HL-60 (cell line): Measurements from ENCODE around the gene BAMBI.

Experiments used
- DNase-seq, 2 experiments: peaks; one replicate each; pipeline ENCODE4 v3.0.0-alpha.2; 2010 to 2020; ENCODE audit warnings: low read depth in 1 of 2, low spot score in 1 of 2
- H3K27ac ChIP-seq: fragments of 250-450 bp; sonication (Bioruptor Pico); replicated peaks from 2 replicates; pipeline ENCODE4 v1.5.1; 2020; ENCODE audit warnings: mild to moderate bottlenecking, moderate library complexity
- H3K27me3 ChIP-seq: fragments of 250-450 bp; sonication (Bioruptor Pico); 2 replicates; pipeline ENCODE4 v1.5.1; 2021; ENCODE audit warnings: mild to moderate bottlenecking, moderate library complexity; ENCODE audit not compliant: insufficient read depth, poor library complexity, severe bottlenecking
- H3K4me3 ChIP-seq: replicated peaks from 2 replicates; pipeline ENCODE4 v1.5.1; 2011; ENCODE audit warnings: mild to moderate bottlenecking, control low read depth, low read length; ENCODE audit not compliant: insufficient read depth
- GABPA ChIP-seq: IDR thresholded peaks from 2 replicates; pipeline ENCODE4 v1.6.1; 2012; ENCODE audit warnings: low read depth
- POLR2AphosphoS5 ChIP-seq: IDR thresholded peaks from 2 replicates; pipeline ENCODE4 v1.6.1; 2012; ENCODE audit warnings: low read depth
- SPI1 ChIP-seq: IDR thresholded peaks from 2 replicates; pipeline ENCODE4 v1.6.1; 2012; ENCODE audit warnings: low read depth, mild to moderate bottlenecking, borderline replicate concordance
- TF ChIP-seq, protein P1 (sequence below): IDR thresholded peaks from one replicate; pipeline ENCODE4 v1.5.1; 2011; ENCODE audit warnings: low read length, control low read depth, inconsistent platforms; ENCODE audit not compliant: insufficient read depth
- TF ChIP-seq, protein P2 (sequence below): IDR thresholded peaks from 2 replicates; pipeline ENCODE4 v1.6.1; 2012; ENCODE audit warnings: low read depth; ENCODE audit not compliant: insufficient replicate concordance

The BAMBI gene

DNA sequence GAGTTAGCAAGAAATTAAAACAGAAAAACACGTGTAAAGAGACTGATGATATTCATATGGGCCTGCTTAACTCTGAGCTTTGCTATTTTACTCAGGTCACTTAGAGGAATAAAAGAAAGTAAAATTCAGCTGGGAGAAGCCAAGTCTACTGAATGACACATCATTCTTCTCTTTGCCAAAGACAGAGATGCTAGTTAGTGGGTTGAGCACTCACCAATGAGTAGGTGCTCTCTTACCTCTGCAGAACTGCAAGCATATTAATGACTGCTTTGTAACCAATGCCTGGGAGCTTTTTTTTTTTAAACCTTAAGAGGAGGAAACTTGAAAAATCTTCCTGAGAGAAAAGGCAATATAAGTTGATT, 44.8 kb upstream of the BAMBI start:
- no peak overlapping the region for H3K27ac ChIP-seq
- TF ChIP-seq POLR2AphosphoS5 (no peak), GABPA (no peak), SPI1 (no peak)
- TF ChIP-seq, protein P1, sequence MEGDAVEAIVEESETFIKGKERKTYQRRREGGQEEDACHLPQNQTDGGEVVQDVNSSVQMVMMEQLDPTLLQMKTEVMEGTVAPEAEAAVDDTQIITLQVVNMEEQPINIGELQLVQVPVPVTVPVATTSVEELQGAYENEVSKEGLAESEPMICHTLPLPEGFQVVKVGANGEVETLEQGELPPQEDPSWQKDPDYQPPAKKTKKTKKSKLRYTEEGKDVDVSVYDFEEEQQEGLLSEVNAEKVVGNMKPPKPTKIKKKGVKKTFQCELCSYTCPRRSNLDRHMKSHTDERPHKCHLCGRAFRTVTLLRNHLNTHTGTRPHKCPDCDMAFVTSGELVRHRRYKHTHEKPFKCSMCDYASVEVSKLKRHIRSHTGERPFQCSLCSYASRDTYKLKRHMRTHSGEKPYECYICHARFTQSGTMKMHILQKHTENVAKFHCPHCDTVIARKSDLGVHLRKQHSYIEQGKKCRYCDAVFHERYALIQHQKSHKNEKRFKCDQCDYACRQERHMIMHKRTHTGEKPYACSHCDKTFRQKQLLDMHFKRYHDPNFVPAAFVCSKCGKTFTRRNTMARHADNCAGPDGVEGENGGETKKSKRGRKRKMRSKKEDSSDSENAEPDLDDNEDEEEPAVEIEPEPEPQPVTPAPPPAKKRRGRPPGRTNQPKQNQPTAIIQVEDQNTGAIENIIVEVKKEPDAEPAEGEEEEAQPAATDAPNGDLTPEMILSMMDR = no peak
- TF ChIP-seq, protein P2, sequence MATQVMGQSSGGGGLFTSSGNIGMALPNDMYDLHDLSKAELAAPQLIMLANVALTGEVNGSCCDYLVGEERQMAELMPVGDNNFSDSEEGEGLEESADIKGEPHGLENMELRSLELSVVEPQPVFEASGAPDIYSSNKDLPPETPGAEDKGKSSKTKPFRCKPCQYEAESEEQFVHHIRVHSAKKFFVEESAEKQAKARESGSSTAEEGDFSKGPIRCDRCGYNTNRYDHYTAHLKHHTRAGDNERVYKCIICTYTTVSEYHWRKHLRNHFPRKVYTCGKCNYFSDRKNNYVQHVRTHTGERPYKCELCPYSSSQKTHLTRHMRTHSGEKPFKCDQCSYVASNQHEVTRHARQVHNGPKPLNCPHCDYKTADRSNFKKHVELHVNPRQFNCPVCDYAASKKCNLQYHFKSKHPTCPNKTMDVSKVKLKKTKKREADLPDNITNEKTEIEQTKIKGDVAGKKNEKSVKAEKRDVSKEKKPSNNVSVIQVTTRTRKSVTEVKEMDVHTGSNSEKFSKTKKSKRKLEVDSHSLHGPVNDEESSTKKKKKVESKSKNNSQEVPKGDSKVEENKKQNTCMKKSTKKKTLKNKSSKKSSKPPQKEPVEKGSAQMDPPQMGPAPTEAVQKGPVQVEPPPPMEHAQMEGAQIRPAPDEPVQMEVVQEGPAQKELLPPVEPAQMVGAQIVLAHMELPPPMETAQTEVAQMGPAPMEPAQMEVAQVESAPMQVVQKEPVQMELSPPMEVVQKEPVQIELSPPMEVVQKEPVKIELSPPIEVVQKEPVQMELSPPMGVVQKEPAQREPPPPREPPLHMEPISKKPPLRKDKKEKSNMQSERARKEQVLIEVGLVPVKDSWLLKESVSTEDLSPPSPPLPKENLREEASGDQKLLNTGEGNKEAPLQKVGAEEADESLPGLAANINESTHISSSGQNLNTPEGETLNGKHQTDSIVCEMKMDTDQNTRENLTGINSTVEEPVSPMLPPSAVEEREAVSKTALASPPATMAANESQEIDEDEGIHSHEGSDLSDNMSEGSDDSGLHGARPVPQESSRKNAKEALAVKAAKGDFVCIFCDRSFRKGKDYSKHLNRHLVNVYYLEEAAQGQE = no peak
- H3K4me3 ChIP-seq = no peak overlapping the region
- H3K27me3 ChIP-seq = no peaks in the 10 kb centered on the region
- DNase-seq = no peak

DNA sequence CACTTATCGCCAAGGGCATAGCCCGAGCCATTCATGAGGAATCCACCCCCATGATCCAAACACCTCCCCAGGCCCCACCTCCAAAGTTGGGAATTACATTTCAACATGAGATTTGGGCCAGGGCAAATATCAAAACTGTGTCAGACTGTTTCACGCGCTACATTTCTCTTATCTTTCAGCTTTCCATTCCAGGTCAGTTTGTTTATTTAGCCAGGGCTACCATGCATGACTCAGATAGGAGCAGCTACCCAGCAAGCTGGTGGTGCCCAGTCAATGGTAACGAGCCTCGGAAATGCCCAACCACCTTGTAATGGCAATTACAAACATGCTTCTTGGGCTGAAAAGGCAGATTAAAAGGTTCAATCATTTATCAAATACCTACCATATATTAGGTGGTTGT, 43.6 kb upstream of the BAMBI start:
- no peak overlapping the region for H3K4me3 ChIP-seq
- no peak for DNase-seq
- no peak overlapping the region for H3K27ac ChIP-seq

DNA sequence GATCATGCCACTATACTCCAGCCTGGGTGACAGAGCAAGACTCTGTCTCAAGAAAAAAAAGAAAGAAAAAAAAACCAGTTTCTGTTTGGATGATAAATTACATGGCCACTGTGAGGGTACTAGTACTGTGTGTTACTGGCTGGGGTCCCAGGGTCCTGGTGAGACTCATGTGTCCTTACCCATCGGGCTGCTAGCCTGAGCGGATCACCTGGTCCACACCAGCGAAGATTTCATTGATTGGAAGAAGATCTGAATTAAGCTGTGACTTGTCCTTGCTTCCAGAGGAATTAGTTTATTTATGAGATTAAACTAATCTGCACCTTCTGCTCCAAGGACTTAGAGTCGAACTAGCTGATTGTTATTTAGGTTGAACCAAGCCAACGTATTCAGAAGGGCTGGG, 40.0 kb upstream of the BAMBI start:
- Histone ChIP-seq H3K4me3 (no peak overlapping the region), H3K27ac (no peak overlapping the region), H3K27me3 (no peaks in the 10 kb centered on the region)
- TF ChIP-seq, protein P2 = no peak
- TF ChIP-seq, protein P1 = no peak
- TF ChIP-seq POLR2AphosphoS5 = no peak
- no peak for DNase-seq

More for the DNA sequence above, 43.6 kb upstream of the BAMBI start:
- TF ChIP-seq SPI1 (no peak), GABPA (no peak), POLR2AphosphoS5 (no peak)
- TF ChIP-seq, protein P2 = no peak
- TF ChIP-seq, protein P1 = no peak
- no peaks in the 10 kb centered on the region for H3K27me3 ChIP-seq
